GM18519 (cell line): ENCODE measurements around the gene TMEM250.

Experiments used
- ATAC-seq: cut with Tn5 transposase; IDR thresholded peaks from one replicate; pipeline ENCODE4 v1.9.1; 2021; ENCODE audit warnings: mild to moderate bottlenecking, moderate library complexity; ENCODE audit not compliant: unreplicated experiment, low FRiP score

Gene TMEM250

DNA sequence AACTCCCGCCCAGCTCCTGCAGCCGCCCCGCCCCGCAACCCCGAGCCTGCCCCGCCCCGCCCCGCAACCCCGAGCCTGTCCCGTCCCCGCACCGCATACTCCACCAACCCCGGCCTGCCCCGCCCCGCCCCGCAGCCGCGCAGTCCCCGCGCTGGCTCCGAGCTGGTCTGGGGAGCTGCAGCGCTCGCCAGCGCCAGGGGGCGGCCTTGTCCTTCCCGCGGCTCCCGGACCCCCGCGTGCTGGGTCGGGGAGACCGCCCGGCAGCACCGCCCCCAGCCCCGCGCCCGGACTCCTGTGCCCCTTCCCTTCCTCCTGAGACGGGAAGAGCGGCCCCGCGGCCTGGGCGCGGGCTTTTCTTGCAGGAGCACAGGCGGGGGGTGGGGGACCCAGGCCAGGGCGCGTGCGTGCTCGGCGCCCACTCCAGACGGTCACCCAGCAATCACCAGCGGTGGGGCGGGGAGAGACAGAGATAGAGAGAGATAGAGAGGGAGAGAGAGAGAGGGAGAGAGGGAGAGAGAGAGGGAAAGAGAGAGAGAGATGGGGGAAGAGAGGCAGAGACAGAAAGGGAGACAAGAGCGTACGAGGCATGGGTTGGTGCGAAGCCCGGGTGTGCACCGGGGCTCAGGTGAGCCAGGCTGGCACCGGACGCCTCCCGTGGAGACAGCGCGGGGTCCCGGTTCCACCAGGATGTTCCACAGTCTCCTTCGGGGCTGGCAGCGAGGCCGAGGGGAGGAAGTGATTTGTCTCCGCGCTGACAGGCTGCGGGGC is 14.7 kb upstream of the TMEM250 start:
- no peak for ATAC-seq

DNA sequence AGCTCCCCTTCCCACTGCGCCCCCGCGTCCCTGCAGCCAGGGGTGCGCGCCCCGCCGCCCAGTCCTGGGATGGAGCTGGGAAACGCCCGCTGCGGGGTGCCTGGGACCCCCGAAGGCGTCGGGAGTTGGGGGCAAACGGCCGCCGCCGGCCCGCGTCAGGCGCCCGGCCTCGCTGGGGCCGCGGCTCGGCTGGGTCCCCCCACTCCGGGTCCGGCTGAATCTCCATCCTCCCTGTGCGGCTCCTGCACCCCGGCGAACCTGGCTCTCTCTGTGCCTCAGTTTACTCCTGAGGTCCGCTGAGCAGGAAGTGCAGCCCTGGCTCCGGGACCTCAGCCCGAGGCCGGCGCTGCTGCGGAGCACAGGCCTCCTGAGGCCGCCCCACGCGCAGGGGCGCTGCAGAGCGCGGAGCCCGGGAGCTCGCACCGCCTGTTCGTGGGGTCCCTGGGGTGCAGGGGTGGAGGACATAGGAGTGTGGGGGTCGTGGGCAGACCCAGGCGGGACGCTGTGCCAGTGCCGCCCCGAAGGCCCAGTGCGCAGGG is 13.9 kb upstream of the TMEM250 start:
- ATAC-seq: no peak

DNA sequence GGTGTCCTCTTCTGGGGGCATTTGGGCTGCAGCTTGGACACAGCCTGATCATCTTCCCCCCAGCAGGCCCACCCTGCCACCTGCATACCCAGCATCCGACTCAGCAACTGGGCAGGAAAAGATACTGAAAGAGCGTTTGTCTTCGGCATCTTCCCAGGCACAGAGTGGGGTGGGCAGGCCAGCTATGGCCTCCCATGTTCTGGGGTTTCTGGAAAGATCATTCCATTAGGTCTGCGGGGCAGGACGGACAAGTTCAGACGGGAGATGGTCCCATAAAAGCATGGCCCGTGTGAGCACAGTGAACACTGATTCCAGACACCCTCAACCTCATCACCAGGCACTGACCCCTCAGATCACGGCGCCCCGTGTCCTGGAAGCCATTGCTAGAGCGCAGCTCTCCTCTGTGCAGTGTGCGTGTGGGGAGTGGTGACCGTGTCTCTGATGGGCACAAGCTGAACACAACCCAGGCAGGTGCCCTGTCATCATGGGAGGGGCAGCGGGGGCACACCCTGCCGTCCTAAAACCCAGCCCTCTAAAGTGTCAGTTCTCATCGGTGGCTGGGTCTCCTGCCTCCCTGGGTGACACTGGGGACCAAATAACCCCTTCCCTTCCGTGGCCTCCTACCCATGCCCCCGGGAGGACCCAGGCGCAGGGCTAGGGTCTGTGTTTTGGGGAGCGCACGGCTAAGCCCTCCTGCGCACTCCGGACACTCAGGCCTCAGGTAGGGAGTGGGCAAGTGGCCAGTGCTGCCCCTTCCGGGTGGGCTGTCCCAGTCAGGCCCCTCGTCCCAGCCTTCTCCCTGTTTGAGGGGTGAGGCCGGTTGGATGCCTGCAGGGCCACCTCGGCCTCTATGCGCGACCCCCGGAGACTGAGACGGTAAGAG is 13.2 kb upstream of the TMEM250 start:
- no peak for ATAC-seq

DNA sequence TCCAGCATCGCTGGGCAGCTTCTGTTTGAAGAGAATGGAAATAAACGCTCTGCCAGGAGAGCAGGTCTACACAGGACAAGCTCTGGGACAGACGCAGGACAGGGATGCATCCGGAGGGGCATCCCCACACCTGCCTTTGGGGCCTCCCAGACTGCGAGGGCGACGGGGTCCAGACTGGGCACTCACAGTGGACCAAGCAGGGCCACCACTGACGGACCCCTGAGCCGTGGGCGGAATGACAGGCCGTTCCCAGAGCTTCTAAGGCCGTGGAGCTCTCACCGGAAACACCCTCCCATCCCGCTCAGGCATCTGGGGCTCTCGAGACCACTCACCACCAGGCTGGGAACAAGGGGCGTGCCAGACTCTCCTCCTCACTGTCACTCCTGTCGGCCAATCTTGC is 10.5 kb upstream of the TMEM250 start:
- no peak for ATAC-seq

GRCh38 chr9:136128436-136128835 is 9.8 kb upstream of the TMEM250 start:
- ATAC-seq: no peak

- no peak for ATAC-seq
Observed at GRCh38 chr9:136127313-136127712, 8.6 kb upstream of the TMEM250 start.

DNA sequence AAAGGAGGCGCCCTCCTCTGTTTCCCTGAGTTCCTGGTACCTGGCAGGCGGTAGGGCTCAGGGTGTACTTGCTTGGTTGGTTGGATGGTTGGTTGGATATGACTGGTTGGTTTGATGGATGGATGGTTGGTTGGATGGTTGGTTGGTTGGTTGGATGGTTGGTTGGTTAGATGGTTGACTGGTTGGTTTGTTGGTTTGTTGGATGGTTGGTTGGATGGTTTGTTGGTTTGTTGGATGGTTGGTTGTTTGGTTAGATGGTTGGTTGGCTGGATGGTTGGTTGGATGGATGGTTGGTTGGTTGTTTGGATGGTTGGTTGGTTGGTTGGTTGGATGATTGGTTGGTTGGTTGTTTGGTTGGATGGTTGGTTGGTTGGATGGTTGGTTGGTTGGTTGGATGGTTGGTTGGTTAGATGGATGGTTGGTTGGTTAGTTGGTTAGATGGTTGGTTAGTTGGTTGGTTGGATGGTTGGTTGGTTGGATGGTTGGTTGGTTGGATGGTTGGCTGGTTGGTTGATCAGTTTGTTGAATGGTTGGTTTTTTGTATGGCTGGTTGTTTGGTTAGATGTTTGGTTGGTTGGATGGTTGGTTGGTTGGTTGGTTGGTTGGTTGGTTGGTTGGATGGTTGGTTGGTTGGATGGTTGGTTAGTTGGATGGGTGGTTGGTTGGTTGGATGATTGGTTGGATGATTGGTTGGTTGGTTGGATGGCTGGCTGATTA is 6.5 kb upstream of the TMEM250 start:
- ATAC-seq: no peak

DNA sequence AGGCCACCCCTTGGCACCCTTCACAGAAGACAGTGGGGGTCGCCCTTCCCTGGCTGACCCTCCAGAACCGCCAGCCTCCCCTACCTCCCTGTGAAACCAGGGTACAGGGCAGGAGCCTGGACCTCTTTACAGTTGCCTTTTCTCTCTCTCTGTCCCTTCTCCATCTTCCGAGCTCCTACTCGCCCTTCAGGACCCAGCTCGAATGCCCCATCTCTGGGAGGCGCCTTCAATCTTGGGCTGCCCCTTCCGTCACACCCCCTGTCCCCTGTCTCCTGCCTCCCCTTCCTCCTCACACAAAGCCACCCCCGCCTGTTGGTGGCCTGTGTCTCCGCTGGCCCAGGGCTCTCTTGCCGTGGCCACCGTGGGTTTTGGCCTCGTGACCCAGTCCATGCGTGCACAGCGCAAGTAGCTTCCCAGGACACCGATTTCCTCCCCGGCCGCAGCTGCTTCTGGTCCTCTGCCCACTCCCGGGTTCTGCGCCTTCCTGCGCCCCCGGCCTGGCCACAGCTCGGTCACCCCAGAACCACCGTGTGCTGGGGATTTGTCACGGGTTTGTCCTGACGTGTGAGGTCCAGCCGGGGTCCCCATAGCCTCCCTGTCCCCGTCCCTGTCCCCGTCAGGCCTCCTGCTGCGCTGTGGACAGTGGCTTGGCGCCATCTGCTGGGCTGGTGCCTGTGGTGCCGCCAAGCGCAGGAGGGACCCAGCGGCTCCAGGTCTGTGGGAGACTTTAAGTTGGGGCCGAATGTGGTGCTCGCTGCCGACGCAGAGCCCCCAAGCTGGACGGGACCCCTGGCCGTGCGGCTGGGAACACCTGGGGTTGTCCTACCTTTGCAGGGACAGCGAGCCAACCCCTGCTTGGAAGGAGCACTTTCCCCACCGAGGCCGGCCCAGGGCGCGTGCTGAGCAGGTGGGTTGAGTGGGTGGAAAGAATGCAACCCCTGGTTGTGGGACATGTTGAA is 4.0 kb upstream of the TMEM250 start:
- no peak for ATAC-seq

DNA sequence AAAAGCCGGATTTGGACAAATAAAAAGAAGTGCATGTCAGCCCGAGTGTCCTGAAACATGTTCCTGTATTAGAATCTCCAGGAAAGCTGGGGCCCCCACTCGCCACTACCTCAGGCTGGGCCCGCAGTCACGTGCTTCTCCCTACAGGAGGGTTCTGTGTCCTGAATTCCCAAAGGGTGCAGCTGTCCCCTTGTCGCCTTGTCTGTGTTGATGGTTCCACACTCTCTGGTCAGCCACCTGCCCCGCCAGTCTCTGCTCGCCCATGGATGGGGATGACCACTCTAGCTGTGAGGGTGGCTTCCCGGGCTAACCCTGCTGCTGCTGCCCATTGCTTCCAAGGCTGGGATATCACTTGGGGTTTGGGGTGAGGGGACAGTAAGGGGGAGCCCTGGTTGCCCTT is 3.1 kb upstream of the TMEM250 start:
- no peak for ATAC-seq

DNA sequence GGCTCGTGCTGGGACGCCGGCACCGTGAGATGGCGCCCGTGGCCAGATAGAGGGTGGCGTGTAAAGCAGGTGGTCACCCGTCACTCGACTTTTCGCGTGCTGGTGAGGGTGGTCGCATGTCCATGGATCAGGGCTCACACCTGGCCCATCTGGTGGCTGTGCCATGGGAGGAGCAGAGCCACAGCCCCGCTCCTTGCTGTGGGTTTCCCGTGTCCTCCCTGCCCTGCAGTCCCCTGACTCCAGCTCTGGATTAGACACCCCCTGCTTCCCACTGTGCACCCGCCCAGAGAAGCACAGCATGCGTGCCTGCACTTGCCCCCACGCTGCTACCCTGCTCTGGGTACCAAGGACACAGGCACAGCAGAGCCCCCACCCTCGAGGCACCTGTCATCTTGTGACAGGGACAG is 1.8 kb upstream of the TMEM250 start:
- ATAC-seq: no peak

DNA sequence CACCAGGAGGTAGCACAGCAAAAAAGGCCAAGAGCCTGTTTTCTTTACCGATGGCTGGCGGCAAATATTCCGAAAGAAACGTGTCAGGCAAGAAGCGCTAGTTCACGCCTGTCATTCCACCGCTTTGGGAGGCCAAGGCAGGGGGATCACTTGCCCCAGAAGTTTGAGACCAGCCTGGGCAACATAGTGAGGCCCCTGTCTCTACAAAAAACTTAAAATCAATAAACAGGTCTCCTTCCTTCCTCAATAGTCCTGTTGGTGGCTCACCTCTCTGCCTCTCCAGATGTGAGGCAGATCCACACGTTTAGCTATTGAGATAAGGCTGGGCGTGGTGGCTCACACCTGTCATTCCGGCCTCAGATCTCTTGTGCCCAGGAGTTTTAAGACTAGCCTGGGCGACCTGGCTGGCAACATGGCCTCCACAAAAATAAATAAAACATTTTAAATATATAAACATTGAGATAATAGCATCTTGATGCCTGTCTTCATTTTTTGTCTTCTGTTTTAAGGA is 1.3 kb upstream of the TMEM250 start:
- ATAC-seq: no peak

GRCh38 chr9:136119061-136119882 is 597 bp upstream of the TMEM250 start:
- ATAC-seq: no peak

DNA sequence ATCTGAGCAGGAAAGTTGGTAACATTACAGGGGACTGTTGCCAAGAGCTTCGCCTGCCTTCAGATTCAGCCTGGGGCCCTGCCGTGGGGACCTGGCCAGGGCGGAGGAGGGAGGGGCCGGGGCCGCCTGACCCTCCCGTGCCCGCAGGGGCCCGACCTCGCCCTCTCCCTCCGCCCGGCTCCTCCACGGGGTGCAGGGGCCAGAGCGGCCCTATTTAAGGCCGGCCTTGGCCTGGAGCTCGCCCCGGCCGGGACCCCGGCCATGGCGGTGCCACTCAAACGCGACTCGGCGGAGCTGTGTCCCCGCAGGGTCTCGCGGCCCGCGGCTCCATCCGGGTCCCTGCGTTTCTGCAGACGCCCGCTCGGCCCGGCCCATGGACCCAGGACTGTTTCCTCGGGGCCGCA is 757 bp downstream of the TMEM250 start:
- no peak for ATAC-seq

DNA sequence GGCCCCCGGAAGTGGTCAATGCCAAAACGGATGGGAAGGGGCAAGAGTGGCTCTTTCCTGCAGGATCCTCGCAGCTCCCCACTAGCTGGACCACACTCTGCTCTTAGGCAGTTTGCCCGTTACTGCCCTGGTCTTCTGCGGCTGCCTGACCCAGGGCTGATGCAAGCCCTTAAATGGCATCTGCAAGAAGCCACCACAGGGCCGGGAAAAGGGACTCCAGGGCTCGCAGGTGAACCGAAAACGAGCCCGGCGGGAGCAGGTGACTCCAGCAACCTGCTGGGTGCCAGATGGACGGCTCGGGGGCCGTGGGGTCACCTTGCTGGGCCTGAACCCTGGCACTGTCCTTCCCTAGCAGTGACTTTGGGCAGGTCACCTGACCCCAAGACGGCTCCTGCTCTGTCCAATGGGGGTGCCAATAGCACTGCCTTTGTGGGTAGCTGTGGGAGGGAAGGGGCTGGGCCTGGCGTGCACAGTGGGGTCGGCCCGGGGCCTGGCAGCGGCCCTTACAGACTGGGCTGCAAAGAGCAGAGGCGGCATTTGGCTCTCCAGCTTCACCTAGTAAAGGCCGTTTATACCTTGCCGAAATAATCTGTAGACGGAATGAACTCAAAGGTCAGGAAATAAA is 1.3 kb downstream of the TMEM250 start:
- ATAC-seq: no peak

DNA sequence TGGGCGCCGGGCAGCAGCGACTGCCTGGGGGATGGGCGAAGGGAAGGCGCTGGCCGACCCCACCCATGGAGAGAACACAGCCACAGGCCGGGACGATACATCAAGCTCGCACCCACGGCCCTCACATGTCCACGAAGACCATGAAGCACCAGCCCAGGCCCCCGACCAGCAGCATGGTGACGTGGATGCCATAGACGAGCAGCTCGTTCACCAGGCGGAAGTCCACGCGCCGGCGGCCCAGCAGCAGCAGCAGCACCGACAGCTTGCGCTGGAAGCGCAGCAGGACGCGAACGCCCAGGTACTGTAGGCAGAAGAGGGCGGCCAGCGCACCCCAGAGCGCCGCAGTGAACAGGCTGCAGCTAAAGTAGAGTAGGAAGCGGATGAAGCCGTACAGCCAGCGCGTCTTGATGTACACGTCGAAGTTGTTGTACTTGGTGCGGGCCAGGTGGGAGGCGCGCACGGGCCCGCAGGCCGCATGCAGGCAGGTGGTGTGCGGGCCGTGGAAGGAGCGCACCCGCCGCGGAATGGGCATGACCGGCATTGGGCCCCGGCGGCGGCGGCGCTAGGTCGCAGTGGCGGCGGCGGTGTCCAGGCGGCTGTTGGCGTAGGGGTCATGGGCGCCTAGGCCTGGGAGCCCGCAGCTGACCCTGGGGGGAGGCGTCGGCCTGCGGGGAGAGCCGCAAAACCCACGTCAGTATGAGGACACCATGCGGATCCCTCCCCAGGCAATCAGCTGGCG is 2.1 kb downstream of the TMEM250 start:
- no peak for ATAC-seq

DNA sequence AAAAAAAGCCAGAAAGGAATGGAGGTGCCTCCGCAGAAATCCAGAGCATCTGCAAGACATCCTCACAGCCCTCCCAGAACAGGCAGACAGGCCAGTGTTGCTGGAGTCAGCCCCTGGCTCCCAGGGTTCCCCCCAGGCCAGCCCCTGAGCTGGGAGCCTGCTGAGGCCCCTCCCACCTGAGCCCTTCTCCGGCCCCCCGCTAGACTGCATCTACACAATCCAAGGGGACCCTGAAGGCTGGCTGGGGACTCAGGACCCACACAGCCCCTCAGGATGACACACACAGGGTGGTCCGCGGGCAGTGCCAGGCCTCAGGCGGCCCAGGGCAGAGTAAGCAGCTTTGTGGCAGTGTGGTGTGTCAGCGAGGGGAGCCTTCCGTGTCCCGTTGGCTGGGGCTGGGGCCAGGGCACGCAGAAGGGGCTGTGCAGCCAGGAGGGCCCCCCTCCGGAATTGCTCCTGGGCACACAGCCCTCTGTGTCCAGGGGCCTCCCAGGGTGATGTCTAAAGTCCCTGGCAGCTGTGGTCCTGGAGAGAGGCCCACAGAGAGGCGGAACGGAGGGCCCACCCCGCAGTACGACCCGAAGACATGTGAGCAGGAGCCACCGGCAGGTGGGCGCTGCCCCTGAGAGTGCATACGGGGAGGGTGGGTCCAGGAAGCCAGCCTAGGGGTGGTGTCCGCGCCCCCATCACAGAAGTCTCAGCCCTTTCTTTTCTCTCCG is 2.9 kb downstream of the TMEM250 start:
- ATAC-seq: no peak

DNA sequence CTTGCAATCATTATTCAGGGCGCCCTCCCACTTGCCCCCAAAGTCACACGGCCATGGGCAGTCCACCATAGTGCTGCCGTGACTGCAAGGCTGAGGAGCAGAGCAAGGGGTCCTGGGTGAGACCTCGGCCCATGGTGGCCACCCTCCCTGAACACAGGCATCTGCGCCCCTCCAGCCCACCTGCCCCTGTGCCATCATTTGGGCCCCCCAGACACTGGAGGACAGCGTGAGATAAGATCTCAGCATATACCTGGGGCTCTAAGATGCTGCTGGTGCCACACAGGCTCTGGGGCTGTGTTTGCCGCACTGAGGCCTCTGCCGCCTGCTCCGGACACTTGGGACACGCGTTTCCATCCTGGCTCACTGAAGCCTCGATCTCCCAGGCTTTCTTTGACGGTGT is 3.5 kb downstream of the TMEM250 start:
- no peak for ATAC-seq
